Measurements from ENCODE around the gene KCNJ11.

The KCNJ11 gene

DNA sequence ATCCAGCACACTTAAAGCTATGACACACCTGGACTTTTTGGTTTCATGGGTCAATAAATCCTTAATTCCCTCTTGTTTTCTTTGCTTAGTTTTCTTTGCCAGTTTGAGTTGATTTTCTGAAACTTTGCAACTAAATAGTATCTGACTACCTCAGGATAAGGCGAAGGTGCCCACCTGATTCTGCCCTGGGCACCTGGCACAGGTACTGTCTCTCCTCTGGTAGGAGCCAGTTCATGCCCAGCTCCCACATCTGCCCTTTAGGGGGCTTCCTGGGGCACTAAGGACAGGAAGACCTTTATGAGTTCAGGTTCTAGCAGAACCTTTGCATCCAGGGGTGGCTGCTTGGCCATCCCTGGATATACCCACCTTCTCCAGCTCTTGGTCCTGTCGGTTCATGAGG, 19.6 kb upstream of the KCNJ11 start:
- no peak for DNase-seq

DNA sequence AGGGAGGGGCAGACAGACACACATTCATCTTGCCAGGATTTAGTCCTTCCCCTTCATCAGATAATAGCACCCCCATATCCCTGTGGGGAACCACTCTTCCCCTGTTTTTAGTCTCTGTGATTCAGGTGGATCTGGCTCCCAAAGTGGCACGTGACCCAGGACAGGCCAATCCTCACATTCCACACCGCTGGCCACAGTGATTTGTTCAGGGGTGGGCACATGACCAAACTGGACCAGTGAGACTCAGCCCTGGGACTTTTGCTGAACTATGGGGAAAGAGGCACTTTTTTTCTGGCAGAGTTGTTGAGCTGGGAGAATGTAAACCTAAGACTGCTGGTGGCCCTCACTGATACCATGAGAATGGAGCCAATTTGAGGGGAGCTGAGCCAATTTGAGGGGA, 19.1 kb upstream of the KCNJ11 start:
- DNase-seq: no peak

DNA sequence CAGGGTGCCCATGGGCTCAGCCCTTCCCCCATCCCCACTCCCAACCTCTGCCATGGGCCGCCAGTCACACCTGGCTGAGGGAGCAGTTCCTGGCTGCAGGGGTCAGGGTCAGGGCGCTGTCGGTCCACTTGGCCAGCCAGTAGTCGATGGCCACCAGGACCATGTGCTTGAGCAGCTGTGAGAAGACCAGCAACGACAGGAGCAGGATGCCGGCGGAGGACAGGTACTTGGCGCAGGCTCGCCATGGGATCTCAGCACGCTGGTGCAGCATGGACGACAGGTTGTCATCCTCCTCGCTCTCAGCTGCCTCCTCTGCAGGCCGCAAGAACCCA, 18.3 kb upstream of the KCNJ11 start:
- DNase-seq: no peak

DNA sequence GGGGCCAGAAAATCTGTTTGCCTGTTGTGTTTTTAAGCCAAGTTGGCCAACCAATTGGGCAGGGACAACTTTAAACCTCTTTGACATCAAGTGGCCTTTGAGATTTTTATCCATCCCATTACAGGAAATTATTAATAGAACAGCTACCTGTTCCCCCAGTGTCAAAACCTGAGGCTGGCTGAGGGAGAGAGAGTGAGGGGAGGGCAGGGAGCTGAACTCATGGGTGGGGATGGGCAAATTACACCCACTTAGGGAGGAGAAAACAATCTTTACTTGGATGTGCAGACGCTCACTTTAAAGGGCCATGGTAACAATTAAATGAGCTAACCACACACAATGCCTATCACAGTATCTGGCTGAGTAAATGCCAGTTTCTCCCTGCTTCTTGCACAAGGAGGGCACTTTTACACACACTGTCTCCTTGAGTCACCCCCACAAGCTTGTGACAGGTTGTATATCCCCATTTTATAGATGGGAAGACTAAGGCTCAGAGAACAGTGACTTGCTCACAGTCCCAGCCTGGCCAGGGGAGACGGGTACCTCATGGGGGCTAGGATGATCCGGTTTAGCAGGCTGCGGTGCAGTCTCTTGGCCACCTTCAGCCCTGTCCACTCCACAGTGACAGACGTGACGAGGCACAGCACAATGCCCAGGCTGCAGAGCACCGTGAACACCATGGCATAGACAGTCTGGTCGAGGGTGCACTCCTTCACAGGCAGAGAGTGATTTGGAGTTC, 17.8 kb upstream of the KCNJ11 start:
- no peak for DNase-seq

DNA sequence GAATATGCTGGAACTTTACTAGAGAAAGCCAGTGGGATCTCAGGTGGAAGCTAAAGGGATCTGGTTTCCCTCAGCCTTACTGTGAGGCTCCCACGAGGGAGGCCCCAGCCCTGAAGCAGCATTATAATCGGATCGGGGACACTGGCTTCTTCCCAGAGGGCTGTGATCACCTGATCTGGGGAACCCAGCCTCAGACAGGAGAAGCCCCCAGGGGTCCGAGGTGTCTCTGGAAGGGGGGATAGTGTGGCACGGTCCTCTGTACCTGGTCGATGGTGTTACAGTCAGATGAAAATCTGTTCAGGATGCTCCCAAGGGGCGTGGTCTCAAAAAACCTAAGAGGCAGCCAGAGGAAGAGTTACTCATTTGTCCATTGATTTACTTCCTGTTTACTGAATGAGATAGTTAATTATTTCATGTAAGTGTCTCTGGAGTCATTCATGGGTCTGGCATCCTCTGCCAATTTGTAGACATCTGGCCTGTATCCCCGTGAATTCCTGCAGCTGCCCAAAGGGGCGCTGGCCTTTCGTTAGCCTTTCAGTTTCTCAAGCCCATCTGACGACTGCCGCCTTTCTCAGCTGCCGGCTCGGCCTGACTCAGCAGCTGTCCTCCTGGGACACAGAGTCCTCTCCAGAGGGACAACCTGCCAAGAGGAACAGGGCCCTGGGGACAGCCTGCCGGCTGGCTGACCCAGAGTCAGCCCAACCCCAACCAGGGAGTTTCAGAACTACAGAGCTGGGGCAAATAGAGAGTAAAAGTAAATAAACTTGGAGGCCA, 17.0 kb upstream of the KCNJ11 start:
- DNase-seq: no peak

DNA sequence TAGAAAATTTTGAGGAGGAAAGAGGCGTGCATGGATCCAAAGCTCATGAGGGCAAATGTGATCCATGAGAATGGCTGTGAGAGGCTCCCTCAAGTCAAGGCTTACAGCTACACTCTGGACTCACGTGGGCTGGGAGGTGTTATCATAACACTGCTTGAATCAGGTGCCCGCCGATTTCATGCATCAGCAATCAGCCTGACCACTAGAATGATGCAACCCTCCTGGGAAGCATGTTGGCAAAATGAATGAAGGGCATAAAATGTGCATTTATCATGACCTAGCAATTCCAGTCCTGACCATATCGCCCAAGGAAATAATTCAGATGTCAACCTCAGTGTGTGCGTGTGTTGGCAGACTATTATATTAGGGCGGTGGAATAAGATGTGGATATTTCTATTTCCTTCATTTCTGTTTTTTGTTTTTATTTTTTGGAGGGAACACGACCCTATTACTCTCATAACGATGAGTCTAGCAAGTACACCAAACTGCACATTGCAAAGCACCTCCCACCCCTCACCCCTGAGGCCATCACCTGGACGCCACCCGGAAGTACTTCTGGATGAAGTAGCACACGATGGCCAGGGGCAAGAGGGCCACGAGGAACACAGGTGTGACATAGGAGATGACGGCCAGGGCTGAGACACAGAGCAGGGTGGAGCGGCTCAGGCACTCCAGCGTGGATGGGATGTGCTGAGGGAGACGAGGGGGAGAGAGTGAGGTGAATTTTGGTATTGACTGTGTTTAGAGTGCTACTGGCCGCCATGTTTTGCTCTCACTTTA, 15.7 kb upstream of the KCNJ11 start:
- no peak for DNase-seq

DNA sequence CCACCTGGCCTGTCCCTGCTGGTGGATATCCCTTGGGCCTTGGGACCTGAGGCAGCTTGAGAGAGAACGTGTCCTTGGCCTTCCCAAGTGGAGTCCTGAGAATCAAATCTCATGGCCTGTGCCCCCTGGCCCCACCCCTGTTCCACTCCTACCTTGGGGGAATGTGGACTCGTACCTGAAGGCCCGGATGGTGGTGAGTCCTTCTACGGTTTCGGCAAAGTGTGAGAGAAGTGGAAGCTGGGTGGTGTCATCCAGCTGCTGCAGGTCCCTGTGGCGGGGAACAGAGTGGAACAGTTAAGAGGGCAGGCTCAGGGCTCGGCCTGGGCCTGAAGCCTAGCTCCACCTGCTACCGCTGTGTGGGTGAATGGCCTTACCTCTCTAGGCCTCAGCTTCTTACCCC, 14.0 kb upstream of the KCNJ11 start:
- no peak for DNase-seq

DNA sequence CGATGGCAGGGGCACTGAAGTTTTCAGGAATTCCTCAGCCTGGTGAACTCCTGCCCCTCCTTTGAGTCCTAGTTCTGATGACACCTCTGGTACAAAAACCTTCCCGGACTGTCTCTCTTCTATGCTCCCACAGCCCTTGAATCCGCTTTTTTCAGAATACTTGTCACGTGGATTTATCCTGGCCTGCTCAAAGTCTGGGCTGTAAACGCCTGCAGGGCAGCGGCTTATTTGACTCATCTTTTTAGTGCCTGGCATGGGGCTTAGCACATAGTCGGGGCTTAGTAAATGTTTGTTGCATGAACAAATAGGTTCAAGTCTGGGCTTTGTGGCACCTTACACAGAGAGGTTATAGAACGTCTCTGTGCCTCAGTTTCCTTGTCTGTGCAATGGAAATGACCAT, 13.4 kb upstream of the KCNJ11 start:
- no peak for DNase-seq

DNA sequence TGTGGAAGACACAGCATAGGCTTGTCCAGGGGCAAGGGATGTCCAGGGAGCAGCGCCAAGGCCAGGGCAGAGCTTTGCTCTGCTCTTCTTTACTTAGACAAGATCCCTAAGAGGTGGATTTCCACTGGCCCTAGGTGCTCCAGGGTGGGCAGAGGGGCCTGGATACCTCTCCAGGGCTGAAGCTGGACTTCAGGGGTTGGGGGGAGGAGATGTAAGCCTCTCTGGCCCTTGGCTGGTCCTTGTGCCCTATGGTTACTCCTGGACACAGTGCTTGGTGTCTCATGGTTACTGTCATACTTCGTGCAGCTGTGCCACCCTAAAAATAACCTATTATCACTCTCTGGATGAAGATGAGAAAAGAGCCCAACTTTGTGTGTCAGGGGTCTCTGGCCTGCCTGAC, 12.9 kb upstream of the KCNJ11 start:
- no peak for DNase-seq

DNA sequence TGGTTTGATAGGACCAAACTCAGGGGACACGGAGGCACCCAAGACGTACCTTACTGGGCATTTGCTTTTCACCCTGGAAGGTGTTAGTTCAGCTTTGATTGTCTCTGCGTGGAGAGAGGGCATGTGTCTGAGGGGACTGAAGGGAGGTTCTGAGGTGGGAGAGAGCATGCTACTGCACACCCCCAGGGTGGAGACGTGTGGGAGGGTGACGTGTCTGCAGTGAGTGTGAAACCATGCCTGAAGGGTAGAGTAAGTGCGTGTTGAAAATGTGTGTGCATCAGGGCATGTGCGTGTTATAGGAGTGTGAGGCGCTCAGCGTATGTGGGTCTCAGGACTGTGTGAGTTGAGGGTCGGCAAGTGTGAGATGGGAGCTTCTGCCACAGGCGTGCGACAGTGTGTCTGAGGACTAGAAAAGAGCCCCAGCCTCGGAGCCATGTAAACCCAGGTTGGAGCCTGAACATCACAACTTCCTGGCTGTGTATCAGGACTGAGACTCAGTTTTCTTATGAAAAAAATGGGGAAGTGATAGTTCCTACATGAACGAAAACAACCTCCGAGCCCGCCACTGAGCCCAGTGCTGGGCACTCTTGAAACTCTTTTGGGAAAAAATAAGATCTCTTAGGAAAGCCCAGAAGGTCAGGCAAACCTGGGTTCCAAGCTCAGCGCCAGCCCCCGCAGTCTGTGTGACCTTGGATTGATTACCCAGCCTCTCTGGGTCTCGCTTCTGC, 11.8 kb upstream of the KCNJ11 start:
- no peak for DNase-seq

DNA sequence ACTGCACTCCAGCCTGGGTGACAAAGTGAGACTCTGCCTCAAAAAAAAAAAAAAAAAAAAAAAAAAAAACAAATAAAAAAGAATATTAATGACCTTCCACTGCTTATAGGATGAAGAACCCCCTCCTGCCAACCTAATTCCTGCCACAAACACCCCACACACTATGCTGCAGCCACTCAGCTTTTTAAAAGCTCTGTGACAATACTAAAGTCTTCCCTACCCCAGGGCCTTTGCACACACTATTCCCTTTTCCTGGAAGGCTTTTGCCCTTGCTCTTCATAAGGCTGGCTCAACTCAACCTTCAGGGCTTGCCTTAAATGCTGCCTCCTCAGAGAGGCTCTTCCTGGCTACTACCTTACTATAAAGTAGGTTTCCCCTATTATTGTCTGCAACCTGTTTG, 10.8 kb upstream of the KCNJ11 start:
- no peak for DNase-seq

DNA sequence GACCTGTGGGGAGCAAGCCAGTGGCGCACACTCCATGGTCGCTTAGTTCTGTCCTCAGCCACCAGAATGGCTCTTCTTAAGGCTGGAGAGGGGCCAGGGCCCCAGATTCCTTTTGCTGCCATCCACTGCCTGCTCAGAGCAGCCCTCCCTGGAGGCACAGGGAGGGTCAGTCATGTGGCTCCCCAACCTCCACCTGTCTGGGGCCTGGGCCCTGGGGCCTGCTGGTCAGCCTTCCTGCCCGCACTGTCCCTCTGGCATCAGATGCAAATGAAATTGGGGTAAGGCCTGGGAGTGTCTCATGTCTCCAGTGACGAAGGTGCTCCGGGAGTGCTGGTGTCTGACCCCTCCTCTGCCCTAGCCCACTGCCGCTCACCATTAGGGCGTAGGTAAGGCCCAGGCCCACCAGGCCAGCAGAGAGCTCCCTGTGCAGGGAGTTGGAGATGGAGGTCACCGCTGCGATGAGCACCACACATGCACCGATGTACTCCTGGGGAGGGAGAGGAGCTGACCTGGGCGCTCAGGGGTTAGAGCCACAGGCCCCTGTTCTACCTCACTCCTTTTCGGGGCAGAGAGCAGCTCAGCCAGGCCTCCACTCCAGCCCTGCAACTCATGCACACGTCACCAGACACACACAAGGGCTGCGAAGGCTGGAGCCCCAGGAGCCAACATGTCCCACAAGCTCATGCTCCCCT, 9.0 kb upstream of the KCNJ11 start:
- DNase-seq: no peak

DNA sequence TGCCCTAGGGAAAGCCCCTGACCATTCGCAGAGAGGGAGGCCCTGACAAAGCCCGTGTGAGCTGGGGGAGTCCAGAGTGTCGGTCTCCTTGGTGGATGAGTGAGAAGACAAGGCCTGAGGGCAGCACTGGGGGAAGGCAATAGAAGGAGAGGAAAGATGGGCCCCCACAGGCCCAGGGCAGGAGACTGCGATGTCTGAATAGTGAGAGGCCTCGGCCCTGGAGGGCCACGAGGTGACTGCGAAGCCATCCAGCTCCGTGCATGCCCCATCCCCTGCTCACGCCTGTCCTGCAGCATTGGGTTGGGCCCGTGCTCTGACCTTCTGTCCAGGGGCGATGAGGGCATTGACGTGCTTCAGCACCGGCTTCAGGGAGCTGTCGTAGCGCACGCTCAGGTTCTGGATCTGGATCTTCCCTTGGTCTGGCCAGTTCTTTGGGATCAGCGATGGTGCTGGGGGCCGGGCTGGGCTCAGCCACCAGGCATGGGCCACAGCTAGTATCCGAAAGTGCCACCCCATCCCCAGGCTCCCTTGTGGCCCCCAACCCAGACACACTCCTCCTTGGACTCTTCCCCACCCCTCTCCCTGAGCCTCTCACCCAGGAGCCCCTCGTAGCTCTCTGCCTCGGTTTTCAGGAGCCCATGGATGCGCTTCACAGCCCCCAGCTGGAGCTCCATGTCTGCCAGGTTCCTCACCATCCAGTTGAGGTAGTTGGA, 8.3 kb upstream of the KCNJ11 start:
- no peak for DNase-seq

DNA sequence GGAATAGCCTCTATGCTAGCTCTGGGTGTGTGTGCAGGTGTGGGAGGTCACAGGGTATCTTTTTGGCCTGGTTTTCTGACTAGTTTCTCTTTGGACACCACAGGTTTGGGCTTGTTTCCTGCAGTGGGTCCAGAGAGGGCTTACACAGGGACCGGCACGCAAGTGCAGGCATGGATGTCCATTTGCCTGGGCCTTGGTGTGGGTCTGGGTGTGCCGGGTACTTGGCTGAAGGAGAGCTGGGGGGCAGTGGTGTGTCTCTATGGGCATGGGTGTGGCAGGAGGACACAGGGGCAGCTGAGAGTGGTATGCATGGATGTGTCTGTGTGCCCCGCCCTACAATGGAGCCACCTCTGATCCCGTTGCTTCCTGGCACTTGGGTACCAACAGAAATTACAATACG, 7.5 kb upstream of the KCNJ11 start:
- no peak for DNase-seq

DNA sequence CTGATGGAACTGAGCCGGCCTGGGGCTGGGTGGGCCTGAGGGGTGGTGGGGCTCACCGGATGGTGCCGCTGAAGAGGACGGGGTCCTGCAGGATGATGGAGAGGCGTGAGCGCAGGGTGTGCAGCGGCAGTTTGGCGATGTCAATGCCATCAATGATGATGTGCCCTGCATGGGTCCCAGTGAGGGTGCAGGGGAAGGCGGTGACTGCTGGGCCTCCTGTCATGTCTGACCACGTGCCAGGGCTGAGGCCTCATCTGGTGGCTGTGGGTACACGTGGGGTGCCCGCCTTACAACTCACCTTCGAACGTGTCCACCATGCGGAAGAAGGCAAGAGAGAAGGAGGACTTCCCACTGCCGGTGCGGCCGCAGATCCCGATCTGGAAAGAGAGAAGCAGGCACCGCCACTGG, 7.1 kb upstream of the KCNJ11 start:
- no peak for DNase-seq

DNA sequence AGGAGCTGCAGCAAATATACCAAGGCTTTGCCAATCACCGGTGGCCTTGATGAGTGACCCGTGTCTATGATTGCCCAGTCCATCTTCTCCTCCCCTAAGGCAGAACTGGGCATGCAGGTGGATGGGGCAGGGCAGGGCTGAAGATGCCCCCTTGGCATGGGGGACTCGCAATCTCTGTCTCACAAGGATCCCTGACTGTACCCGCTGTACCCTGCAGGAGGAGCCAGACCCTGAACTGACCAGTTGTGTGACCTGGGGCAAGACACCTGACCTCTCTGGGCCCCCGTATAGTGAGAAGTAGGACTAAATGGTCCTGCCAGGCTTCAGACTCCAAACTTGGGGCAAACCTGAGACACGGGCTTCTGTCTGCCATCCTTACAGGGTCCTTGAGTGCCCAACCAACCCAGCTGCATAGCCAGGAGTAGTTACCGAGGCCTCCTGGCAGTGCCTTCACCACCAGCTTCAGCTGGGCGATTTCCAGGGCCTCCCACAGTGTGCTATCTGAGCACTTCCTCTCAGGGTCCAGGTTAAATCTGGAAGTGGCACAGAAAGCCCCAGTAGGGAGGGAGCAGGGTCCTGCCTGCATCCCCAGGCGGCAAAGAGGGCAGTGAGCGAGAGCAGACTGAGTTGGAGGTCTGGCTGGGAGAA, 6.4 kb upstream of the KCNJ11 start:
- no peak for DNase-seq

DNA sequence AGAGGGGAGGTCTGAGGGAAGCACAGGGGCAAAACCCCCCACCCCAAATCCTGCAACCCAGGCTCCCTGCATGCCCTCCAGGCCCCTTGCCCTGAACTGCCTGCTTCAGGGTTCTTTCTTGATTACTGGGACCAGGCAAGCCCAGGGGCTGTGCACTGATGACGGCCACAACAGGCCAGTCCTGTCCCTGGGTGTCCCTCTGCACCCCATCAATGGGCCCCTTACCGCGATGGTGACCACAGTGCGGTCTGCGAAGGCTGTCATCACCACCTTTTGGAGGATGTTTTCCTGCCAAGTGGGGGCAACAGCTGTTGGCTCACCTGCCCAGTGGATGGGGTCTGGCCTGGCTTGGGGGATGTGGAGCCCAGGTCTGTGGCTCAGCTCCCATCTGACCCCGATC, 5.0 kb upstream of the KCNJ11 start:
- no peak for DNase-seq

DNA sequence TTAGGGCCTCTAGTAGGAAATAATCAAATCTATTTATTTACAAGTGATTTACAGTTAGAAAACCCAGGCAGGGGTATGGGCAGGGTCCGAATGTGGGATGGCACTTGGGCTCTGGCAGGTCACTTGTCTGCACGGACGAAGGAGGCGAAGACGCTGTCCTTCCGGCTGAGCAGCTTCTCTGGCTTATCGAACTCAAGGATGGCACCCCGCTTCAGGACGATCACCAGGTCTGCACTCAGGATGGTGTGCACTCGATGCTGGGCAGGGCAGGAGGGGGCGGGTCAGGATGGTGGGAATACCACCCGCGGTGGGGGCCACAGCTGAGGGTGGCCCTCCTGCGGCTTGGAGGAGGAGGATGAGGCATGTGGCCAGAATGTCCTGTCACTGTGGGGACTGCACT, 4.4 kb upstream of the KCNJ11 start:
- no peak for DNase-seq

DNA sequence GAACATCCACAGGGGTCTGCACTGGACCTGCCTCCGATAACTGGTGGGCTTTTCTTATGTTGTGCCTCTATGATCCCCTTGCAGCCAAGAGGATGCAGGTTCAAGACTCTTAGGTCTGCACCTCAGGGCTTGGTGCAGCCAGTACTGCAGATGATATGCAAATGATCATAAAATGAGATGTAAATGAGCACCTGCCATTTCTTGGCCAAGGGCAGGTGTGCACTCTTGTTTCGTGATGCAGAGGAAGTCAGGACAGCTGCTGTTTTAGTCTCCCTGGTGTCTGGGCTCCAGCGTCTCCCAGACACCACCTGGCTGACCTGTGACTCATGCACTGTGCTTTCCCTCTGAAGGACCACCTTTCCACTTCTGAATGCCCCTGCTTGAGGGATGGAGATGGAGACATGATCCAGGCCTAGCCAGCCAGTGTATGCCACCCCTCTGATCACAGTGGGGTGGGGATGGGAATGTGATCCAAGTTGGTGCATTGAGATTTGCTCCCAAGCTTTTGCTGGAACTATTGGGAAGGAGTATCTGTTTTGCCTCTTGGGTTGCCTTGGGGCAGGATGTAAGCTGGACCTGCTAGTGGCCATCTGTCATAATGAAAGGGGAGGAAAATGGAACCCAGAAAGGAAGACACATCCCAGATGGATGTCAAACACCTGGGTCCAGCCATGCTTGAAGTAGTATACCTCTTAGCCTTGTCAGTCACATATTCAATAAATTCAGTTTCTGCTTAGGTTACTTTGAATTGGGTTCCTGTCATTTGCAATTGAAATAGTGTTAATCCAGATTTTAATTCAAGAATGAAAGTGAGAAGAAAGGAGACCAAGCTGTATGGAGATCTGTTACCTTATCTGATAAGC, 3.3 kb upstream of the KCNJ11 start:
- DNase-seq: peak; percentile 96

DNA sequence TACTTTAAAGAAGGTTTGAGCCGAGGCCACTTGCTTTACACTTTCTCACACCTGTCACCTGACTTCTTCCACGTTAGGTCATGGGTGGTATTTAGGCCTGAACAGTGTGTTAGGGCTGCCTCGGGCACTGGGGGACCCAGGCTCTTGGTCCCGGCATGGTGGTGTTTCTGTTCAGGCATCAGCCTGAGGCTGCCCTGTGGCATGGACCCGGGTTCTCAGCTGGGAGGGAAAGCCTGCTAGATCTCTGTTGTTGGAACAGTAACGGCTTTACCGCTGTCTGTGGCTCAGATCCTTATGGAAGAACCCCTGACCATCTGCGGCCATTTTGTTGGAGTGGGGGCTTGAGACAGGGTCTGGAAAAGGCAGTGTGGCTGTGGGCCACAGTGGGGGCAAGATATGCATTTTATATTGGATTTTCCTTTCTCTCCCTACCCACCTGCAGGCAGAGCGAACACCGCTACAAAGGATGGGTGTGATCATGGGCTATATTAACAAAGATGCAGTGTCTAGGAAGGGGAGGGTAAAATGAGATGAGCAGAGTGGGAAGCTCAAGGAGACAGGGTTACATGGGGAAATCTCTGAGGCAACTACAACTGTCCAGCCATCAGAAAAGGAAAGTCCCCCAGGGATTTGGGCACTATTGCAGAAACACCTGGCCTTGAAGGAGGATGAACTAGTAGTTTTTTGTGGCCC, 1.6 kb upstream of the KCNJ11 start:
- no peak for DNase-seq
